Endothelial cell of umbilical vein (primary cell): Measurements from ENCODE around the gene OR51V1. TPM values are rescaled to one million over a fixed set of nuclear protein-coding genes. Genes with fewer than 3 reads are reported as not detected.

Source experiments
- BruUV-seq: library from RNA; stranded (reverse); fragments of 400-500 nt; replicated peaks from 2 replicates; lab custom pipeline; 2021; lab: Mats Ljungman, UMichigan
- CTCF ChIA-PET: fragments of 300-600, 350-600 bp; sonication (Branson Sonifier 250); formaldehyde crosslinking; loops from one replicate; lab custom pipeline; 2021; ENCODE audit warnings: antibody characterized with exemption, inconsistent platforms; lab: Charles Lee
- POLR2A ChIA-PET: fragments of 300-600, 350-600 bp; sonication (Branson Sonifier 250); formaldehyde crosslinking; loops from one replicate; lab custom pipeline; 2021; ENCODE audit warnings: antibody characterized with exemption, inconsistent platforms; lab: Charles Lee
- DNase-seq: peaks from one replicate; pipeline ENCODE4 v3.0.0-alpha.2; 2011; ENCODE audit warnings: low read depth, low spot score
- FAIRE-seq: peaks from 2 replicates; lab custom pipeline; 2011; peaks lifted over from hg19 to GRCh38; lab: Jason Lieb, UNC
- H2AFZ ChIP-seq: 2 replicates; pipeline ENCODE4 v1.6.0; 2012; ENCODE audit warnings: low read depth, low read length, control low read depth, inconsistent platforms
- H3K27ac ChIP-seq: 2 replicates; pipeline ENCODE4 v1.5.1; 2011; ENCODE audit warnings: low read depth, mild to moderate bottlenecking, control low read depth, low read length, moderate library complexity; ENCODE audit not compliant: insufficient read depth
- H3K27me3 ChIP-seq, 2 experiments: 2 replicates each; pipeline versions ENCODE4 v1.6.0 to v1.6.1; 2011; ENCODE audit warnings: low read length in 2 of 2, mixed read lengths in 1 of 2; ENCODE audit not compliant: control insufficient read depth in 2 of 2, insufficient read depth in 2 of 2
- H3K36me3 ChIP-seq, 2 experiments: 2 replicates in 1 of 2; 3 replicates in 1 of 2; pipeline ENCODE4 v1.5.1; 2011; ENCODE audit warnings: low read length in 2 of 2, mild to moderate bottlenecking in 1 of 2, moderate library complexity in 1 of 2; ENCODE audit not compliant: control insufficient read depth in 2 of 2, insufficient read depth in 2 of 2; ENCODE audit errors: extremely low read depth in 1 of 2
- H3K4me1 ChIP-seq: 3 replicates; pipeline ENCODE4 v1.5.1; 2011; ENCODE audit warnings: mild to moderate bottlenecking, low read length; ENCODE audit not compliant: control insufficient read depth, insufficient read depth; ENCODE audit errors: extremely low read depth
- H3K4me2 ChIP-seq: 2 replicates; pipeline ENCODE4 v1.6.1; 2011; ENCODE audit warnings: low read length, control low read depth, mixed read lengths; ENCODE audit not compliant: insufficient read depth
- H3K4me3 ChIP-seq, 3 experiments: fragments of 200-600 bp in 1 of 3; sonication (generic), shearing (Covaris generic) in 1 of 3; replicated peaks in 1 of 3; 2 replicates each; pipeline ENCODE4 v1.5.1; 2011 to 2016; ENCODE audit warnings: control low read depth in 3 of 3, low read length in 3 of 3, mild to moderate bottlenecking in 2 of 3, inconsistent platforms in 1 of 3, low read depth in 1 of 3, moderate library complexity in 1 of 3; ENCODE audit not compliant: insufficient read depth in 1 of 3
- H3K79me2 ChIP-seq: 2 replicates; pipeline ENCODE4 v1.6.0; 2012; ENCODE audit warnings: low read length, inconsistent platforms; ENCODE audit not compliant: control insufficient read depth, insufficient read depth
- H3K9ac ChIP-seq: replicated peaks from 2 replicates; pipeline ENCODE3; 2011; ENCODE audit warnings: low read length, control low read depth; ENCODE audit not compliant: insufficient read depth; ENCODE audit errors: extremely low read depth
- H3K9me1 ChIP-seq: replicated peaks from 3 replicates; pipeline ENCODE4 v1.6.0; 2011; ENCODE audit warnings: mild to moderate bottlenecking, low read length; ENCODE audit not compliant: control insufficient read depth, insufficient read depth; ENCODE audit errors: extremely low read depth
- H3K9me3 ChIP-seq: replicated peaks from 2 replicates; pipeline ENCODE4 v1.5.1; 2012; ENCODE audit warnings: low read length, inconsistent platforms; ENCODE audit not compliant: control insufficient read depth, insufficient read depth
- H4K20me1 ChIP-seq: replicated peaks from 2 replicates; pipeline ENCODE3; 2011; ENCODE audit warnings: mild to moderate bottlenecking, low read length; ENCODE audit not compliant: control insufficient read depth, insufficient read depth; ENCODE audit errors: extremely low read depth
- CTCF ChIP-seq, 2 donors: IDR thresholded peaks; 1 replicate in 1 of 2; 2 replicates in 1 of 2; pipeline ENCODE4 v1.5.1; 2011; ENCODE audit warnings: low read length in 2 of 2, mild to moderate bottlenecking in 2 of 2, moderate library complexity in 2 of 2, control low read depth in 1 of 2, inconsistent platforms in 1 of 2, low read depth in 1 of 2; ENCODE audit not compliant: insufficient read depth in 1 of 2; ENCODE audit errors: extremely low read depth in 1 of 2
- EZH2 ChIP-seq: IDR thresholded peaks from 2 replicates; pipeline ENCODE4 v1.6.1; 2012; ENCODE audit warnings: borderline replicate concordance, low read depth, mild to moderate bottlenecking, moderate library complexity, low read length, inconsistent platforms; ENCODE audit not compliant: severe bottlenecking
- FOS ChIP-seq: IDR thresholded peaks from 2 replicates; pipeline ENCODE4 v1.6.1; 2011; ENCODE audit warnings: mild to moderate bottlenecking, low read length, moderate library complexity, borderline replicate concordance; ENCODE audit not compliant: insufficient read depth
- GATA2 ChIP-seq: IDR thresholded peaks from 2 replicates; pipeline ENCODE4 v1.7.0; 2011; ENCODE audit warnings: low read depth, mild to moderate bottlenecking, moderate library complexity, mixed read lengths, low read length; ENCODE audit not compliant: insufficient read length, insufficient read depth
- JUN ChIP-seq: IDR thresholded peaks from 2 replicates; pipeline ENCODE4 v1.6.1; 2011; ENCODE audit warnings: borderline replicate concordance, low read depth; ENCODE audit not compliant: insufficient read length, insufficient read depth
- MAX ChIP-seq: IDR thresholded peaks from 2 replicates; pipeline ENCODE4 v1.6.1; 2011; ENCODE audit not compliant: insufficient read depth, insufficient read length
- MYC ChIP-seq: IDR thresholded peaks from one replicate; pipeline ENCODE4 v1.6.1; 2011; ENCODE audit warnings: mild to moderate bottlenecking, low read depth, low read length
- POLR2A ChIP-seq: IDR thresholded peaks from 2 replicates; pipeline ENCODE4 v1.6.1; 2012; ENCODE audit warnings: low read depth, mild to moderate bottlenecking, control low read depth, low read length
- POLR2AphosphoS5 ChIP-seq: IDR thresholded peaks from 2 replicates; pipeline ENCODE4 v1.6.1; 2012; ENCODE audit warnings: low read depth, mild to moderate bottlenecking, control low read depth, low read length, moderate library complexity; ENCODE audit not compliant: insufficient read depth
- dilution Hi-C: fragments of 300-500 bp; cut with MboI; formaldehyde crosslinking; loops from one replicate; pipeline ENCODE4 v1.15.0; 2019; ENCODE audit warnings: low sequenced_read_pairs; ENCODE audit not compliant: extremely low pct_ligation_motif_present
- intact Hi-C: fragments of 100-400 bp; cut with micrococcal nuclease; formaldehyde crosslinking; loops from one replicate; pipeline ENCODE4 v1.10.0; 2022
- polyA plus RNA-seq, 4 experiments: library from polyadenylated mRNA; depleted of rRNA in 3 of 4; stranded (reverse) in 3 of 4; unstranded in 1 of 4; fragments of >200 nt; gene quantifications; 2 replicates each; pipeline versions ENCODE4 v1.2.1 to v1.2.3, GENCODE V29; 2011 to 2012; ENCODE audit warnings: missing spikeins in 1 of 4
- total RNA-seq: library from RNA; stranded (reverse); gene quantifications from 2 replicates; pipeline ENCODE4 v1.2.3, GENCODE V29; 2021

The OR51V1 gene
- total and polyA plus RNA-seq, 2 donors (not counting 3 experiments of a cell fraction or from before 2014, with no cell fraction given) = not detected

GRCh38 chr11:5227681-5228080 lies 27.2 kb upstream of the OR51V1 start:
- dilution Hi-C loops (no loop called here), intact Hi-C loops (no loop called here)
- no peak overlapping the region for H3K4me3 ChIP-seq
- H3K79me2 ChIP-seq = no peaks in the 10 kb centered on the region
- H3K27ac ChIP-seq = no peak overlapping the region
- H3K4me1 ChIP-seq = no peaks in the 10 kb centered on the region
- DNase-seq = no peak
- no peaks in the 10 kb centered on the region for H3K9me1 ChIP-seq
- ChIA-PET CTCF (no interaction called here), POLR2A (no interaction called here)
- no peak overlapping the region for H2AFZ ChIP-seq
- H3K36me3 ChIP-seq = no peaks in the 10 kb centered on the region
- H3K9me3 ChIP-seq = no peaks in the 10 kb centered on the region
- TF ChIP-seq EZH2 (no peak), FOS (no peak), JUN (no peak), POLR2A (no peak), POLR2AphosphoS5 (no peak), MYC (no peak), CTCF (IDR thresholded peaks at IDR 0.05; ENCODE audit: extremely low read depth in 1 of 2, insufficient read depth in 1 of 2, low read depth in 1 of 2, low read length in 2 of 2) (no peak), MAX (no peak), GATA2 (no peak)
- no peaks in the 10 kb centered on the region for H3K27me3 ChIP-seq
- no peak overlapping the region for H3K9ac ChIP-seq
- H3K4me2 ChIP-seq = no peak overlapping the region
- H4K20me1 ChIP-seq = no peaks in the 10 kb centered on the region
- BruUV-seq = no TSS peak
- no peak for FAIRE-seq
